ENCODE results near the gene VIT. TPM values are rescaled to one million over a fixed set of nuclear protein-coding genes. Genes with fewer than 3 reads are reported as not detected.

Gene VIT, protein sequence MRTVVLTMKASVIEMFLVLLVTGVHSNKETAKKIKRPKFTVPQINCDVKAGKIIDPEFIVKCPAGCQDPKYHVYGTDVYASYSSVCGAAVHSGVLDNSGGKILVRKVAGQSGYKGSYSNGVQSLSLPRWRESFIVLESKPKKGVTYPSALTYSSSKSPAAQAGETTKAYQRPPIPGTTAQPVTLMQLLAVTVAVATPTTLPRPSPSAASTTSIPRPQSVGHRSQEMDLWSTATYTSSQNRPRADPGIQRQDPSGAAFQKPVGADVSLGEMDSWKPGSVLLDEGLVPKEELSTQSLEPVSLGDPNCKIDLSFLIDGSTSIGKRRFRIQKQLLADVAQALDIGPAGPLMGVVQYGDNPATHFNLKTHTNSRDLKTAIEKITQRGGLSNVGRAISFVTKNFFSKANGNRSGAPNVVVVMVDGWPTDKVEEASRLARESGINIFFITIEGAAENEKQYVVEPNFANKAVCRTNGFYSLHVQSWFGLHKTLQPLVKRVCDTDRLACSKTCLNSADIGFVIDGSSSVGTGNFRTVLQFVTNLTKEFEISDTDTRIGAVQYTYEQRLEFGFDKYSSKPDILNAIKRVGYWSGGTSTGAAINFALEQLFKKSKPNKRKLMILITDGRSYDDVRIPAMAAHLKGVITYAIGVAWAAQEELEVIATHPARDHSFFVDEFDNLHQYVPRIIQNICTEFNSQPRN
- total RNA-seq (0.33 and 0.76 TPM in 2 replicates), polyA plus RNA-seq (0.25 and 1.5 TPM in 2 replicates)

DNA sequence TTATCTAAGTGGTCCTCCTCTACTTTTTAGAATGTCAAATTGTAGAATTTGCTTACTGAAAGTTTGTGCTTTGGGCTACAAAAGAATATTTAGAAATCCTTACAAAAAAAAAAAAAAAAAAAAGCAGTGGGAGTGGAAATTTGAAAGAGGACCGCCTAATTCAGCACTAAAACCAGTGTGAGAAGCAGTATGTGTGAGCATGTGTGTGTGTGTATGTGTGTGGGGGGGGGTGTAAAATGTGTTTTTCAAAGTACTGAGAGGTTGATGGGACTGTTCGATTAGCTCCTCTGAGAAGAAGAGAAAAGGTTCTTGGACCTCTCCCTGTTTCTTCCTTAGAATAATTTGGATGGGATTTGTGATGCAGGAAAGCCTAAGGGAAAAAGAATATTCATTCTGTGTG, at the start of gene VIT:
TSS of gene VIT (plus strand) at position 175 of the 400 bp plus-strand sequence. CDS start 19,664 bp downstream, outside the sequence.
- Histone ChIP-seq H3K36me3 (replicated peaks; ENCODE audit: insufficient read depth, low read depth) (no peaks in the 10 kb centered on the region), H3K9me3 (ENCODE audit: low read depth) (no peaks in the 10 kb centered on the region), H2AFZ (no peak within 1 kb of the TSS), H3K27ac (no peak within 1 kb of the TSS), H3K4me3 (no peak within 1 kb of the TSS), H3K4me2 (no peak within 1 kb of the TSS), H4K20me1 (ENCODE audit: insufficient read depth, poor library complexity, severe bottlenecking) (no peaks in the 10 kb centered on the region), H3K27me3 (no peaks in the 10 kb centered on the region), H3K9me2 (replicated peaks; ENCODE audit: insufficient read depth) (no peaks in the 10 kb centered on the region), H3K4me1 (ENCODE audit: insufficient read depth) (peaks cover 4% of the 10 kb centered on the region), H3K79me2 (no peaks in the 10 kb centered on the region)
- DNase-seq (ENCODE audit: low spot score), result no peak
- TF ChIP-seq EZH2 (IDR thresholded peaks at IDR 0.05; ENCODE audit: borderline replicate concordance) (no peak), EZH2phosphoT487 (IDR thresholded peaks at IDR 0.05; ENCODE audit: low read depth, severe bottlenecking, unreplicated experiment) (no peak)
- TF ChIP-seq, protein P1, sequence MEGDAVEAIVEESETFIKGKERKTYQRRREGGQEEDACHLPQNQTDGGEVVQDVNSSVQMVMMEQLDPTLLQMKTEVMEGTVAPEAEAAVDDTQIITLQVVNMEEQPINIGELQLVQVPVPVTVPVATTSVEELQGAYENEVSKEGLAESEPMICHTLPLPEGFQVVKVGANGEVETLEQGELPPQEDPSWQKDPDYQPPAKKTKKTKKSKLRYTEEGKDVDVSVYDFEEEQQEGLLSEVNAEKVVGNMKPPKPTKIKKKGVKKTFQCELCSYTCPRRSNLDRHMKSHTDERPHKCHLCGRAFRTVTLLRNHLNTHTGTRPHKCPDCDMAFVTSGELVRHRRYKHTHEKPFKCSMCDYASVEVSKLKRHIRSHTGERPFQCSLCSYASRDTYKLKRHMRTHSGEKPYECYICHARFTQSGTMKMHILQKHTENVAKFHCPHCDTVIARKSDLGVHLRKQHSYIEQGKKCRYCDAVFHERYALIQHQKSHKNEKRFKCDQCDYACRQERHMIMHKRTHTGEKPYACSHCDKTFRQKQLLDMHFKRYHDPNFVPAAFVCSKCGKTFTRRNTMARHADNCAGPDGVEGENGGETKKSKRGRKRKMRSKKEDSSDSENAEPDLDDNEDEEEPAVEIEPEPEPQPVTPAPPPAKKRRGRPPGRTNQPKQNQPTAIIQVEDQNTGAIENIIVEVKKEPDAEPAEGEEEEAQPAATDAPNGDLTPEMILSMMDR (IDR thresholded peaks at IDR 0.05; ENCODE audit: poor library complexity), result no peak
- WGBS (ENCODE audit: low lambda C conversion rate, missing lambda C conversion rate), result 87% methylated on average over 2 of the region's 2 CpGs

DNA sequence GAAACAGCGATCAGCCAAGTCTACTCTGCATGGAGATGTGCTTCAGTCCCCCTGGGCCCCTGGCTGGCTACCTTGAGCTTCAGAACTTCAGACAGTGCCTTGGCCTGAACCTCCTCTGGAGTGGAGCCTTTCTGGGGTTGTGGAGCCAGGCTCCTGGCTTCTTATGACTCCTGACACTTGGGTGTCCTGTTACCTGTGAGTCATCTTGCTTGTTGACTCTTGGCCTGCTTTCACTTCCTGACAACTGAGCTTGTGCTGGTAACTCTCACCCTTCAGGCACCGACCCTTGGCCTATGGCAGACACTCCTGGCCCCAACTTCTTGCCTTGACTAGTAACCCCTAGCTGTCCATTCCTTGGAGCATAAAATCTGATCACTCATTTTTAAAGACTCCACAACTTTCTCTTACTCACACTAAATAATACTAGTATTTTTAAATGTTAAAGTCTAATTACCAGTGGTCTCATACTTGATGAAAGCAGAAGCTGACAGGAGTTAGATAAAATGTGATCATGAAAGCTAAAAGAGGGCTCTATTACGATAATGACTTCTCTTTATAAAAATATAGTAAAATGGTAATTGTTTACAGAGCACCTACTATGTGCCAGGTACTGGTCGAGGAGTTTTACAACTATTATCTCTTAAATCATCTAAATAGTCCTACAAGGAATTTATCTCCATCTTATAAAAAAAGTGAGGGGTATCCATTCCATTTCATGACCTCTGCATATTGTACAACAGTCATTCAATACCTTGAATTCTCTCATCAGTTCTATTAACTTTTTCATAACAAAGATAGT, 46.3 kb upstream of the VIT start:
- no peak for TF ChIP-seq EZH2phosphoT487 (IDR thresholded peaks at IDR 0.05; ENCODE audit: low read depth, severe bottlenecking, unreplicated experiment)
- no peak for TF ChIP-seq EZH2 (IDR thresholded peaks at IDR 0.05; ENCODE audit: borderline replicate concordance)
- TF ChIP-seq, protein P1 (IDR thresholded peaks at IDR 0.05; ENCODE audit: poor library complexity), result no peak
- Histone ChIP-seq H3K27ac (peak overlapping the region; percentile 66), H2AFZ (no peak overlapping the region), H3K4me3 (no peak overlapping the region), H3K4me2 (no peak overlapping the region), H3K27me3 (no peaks in the 10 kb centered on the region), H3K36me3 (replicated peaks; ENCODE audit: insufficient read depth, low read depth) (no peaks in the 10 kb centered on the region), H3K9me3 (ENCODE audit: low read depth) (no peaks in the 10 kb centered on the region), H3K79me2 (no peaks in the 10 kb centered on the region), H3K4me1 (ENCODE audit: insufficient read depth) (peaks cover 4% of the 10 kb centered on the region), H3K9me2 (replicated peaks; ENCODE audit: insufficient read depth) (no peaks in the 10 kb centered on the region), H4K20me1 (ENCODE audit: insufficient read depth, poor library complexity, severe bottlenecking) (no peaks in the 10 kb centered on the region)
- 65% methylated on average over 4 of the region's 4 CpGs for WGBS (ENCODE audit: low lambda C conversion rate, missing lambda C conversion rate)
- DNase-seq (ENCODE audit: low spot score), result peak; percentile 67

DNA sequence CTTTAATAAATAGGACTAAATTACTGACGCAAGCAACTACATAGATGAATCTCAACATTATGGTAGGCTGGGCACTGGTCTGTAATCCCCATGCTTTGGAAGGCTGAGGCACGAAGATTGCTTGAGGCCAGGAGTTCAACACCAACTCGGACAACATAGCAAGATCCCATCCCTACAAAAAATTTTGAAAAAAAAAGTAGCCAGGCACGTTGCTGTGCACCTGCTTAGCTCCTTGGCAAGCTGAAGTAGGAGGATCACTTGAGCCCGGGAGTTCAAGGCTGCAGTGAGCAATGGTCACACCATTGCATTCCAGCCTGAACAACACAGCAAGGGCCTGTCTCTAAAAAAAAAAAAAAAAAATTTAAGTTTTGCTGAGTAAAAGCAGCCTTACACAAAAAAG, 43.4 kb upstream of the VIT start:
- H3K36me3 ChIP-seq (replicated peaks; ENCODE audit: insufficient read depth, low read depth), result no peaks in the 10 kb centered on the region
- H4K20me1 ChIP-seq (ENCODE audit: insufficient read depth, poor library complexity, severe bottlenecking), result no peaks in the 10 kb centered on the region
- no peaks in the 10 kb centered on the region for H3K79me2 ChIP-seq
- TF ChIP-seq, protein P1 (IDR thresholded peaks at IDR 0.05; ENCODE audit: poor library complexity), result no peak
- TF ChIP-seq EZH2 (IDR thresholded peaks at IDR 0.05; ENCODE audit: borderline replicate concordance) (no peak), EZH2phosphoT487 (IDR thresholded peaks at IDR 0.05; ENCODE audit: low read depth, severe bottlenecking, unreplicated experiment) (no peak)
- no peak for DNase-seq (ENCODE audit: low spot score)
- H3K9me3 ChIP-seq (ENCODE audit: low read depth), result no peaks in the 10 kb centered on the region
- H2AFZ ChIP-seq, result no peak overlapping the region
- no peak overlapping the region for H3K4me3 ChIP-seq
- H3K27me3 ChIP-seq, result no peaks in the 10 kb centered on the region
- 89% methylated on average over 5 of the region's 5 CpGs for WGBS (ENCODE audit: low lambda C conversion rate, missing lambda C conversion rate)
- H3K9me2 ChIP-seq (replicated peaks; ENCODE audit: insufficient read depth), result no peaks in the 10 kb centered on the region
- no peak overlapping the region for H3K27ac ChIP-seq
- H3K4me1 ChIP-seq (ENCODE audit: insufficient read depth), result peaks cover 4% of the 10 kb centered on the region
- no peak overlapping the region for H3K4me2 ChIP-seq

All from hepatocyte (in vitro differentiated cells).